ENCODE data around the gene CLIC3.
"Not testable (repeated sequence)": the region's sequence is repeated elsewhere in the genome, so short reads cannot be mapped to it uniquely, and the experiment has no call there.

Gene CLIC3

GRCh38 chr9:137016436-137016835, 20.1 kb upstream of the CLIC3 start:
- DNase-seq: no peak

- no peak for DNase-seq
These were observed 19.6 kb upstream of the CLIC3 start for GRCh38 chr9:137015976-137016375.

GRCh38 chr9:137015540-137015930, 19.2 kb upstream of the CLIC3 start:
- no peak for DNase-seq

- DNase-seq: no peak
These were observed 18.6 kb upstream of the CLIC3 start for GRCh38 chr9:137014776-137015539.

GRCh38 chr9:137014166-137014565, 17.8 kb upstream of the CLIC3 start:
- no peak for DNase-seq

GRCh38 chr9:137013571-137013940, 17.2 kb upstream of the CLIC3 start:
- DNase-seq: no peak

GRCh38 chr9:137012694-137013570, 16.6 kb upstream of the CLIC3 start:
- DNase-seq: no peak

- DNase-seq: no peak
These were observed 15.7 kb upstream of the CLIC3 start for GRCh38 chr9:137011907-137012675.

- DNase-seq: no peak
These were observed 14.8 kb upstream of the CLIC3 start for GRCh38 chr9:137011156-137011555.

- DNase-seq: no peak
These were observed 13.8 kb upstream of the CLIC3 start for GRCh38 chr9:137009938-137010732.

- no peak for DNase-seq
These were observed 12.8 kb upstream of the CLIC3 start for GRCh38 chr9:137009217-137009616.

GRCh38 chr9:137008312-137008711, 11.9 kb upstream of the CLIC3 start:
- no peak for DNase-seq

GRCh38 chr9:137007816-137008270, 11.5 kb upstream of the CLIC3 start:
- no peak for DNase-seq

- no peak for DNase-seq
These were observed 10.9 kb upstream of the CLIC3 start for GRCh38 chr9:137007108-137007815.

GRCh38 chr9:137006116-137007003, 10.0 kb upstream of the CLIC3 start:
- DNase-seq: no peak

GRCh38 chr9:137004285-137004684, 7.9 kb upstream of the CLIC3 start:
- DNase-seq: not testable (repeated sequence)

- DNase-seq: no peak
These were observed 6.3 kb upstream of the CLIC3 start for GRCh38 chr9:137002646-137003041.

- no peak for DNase-seq
These were observed 5.7 kb upstream of the CLIC3 start for GRCh38 chr9:137001857-137002645.

- no peak for DNase-seq
These were observed 4.0 kb upstream of the CLIC3 start for GRCh38 chr9:137000177-137000930.
